Dedifferentiated amniotic fluid mesenchymal stem cell (primary cell): Measurements from ENCODE around the gene RDH5.
A peak's percentile ranks its signal among the peaks of the same experiment; 100 is the strongest.

Experiments
- DNase-seq: peaks from one replicate; pipeline ENCODE4 v3.0.0-alpha.2; 2016; ENCODE audit errors: extremely low spot score

RDH5 gene

GRCh38 chr12:55728186-55728938, 8.2 kb downstream of the RDH5 start:
- DNase-seq, result no peak

- DNase-seq, result peak; percentile 89
Observed at GRCh38 chr12:55728939-55729818, 9.0 kb downstream of the RDH5 start, which contains the start of gene CD63. TSS of gene CD63 (minus strand) at chr12:55729009. CDS start at chr12:55728341, 668 bp downstream.

GRCh38 chr12:55729819-55730818, 9.9 kb downstream of the RDH5 start:
- DNase-seq, result no peak

GRCh38 chr12:55732288-55732687, 12.1 kb downstream of the RDH5 start:
- no peak for DNase-seq

GRCh38 chr12:55733021-55733555, 12.9 kb downstream of the RDH5 start:
- no peak for DNase-seq

- no peak for DNase-seq
Observed at GRCh38 chr12:55733858-55734257, 13.7 kb downstream of the RDH5 start.

- no peak for DNase-seq
Observed at GRCh38 chr12:55734595-55734994, 14.4 kb downstream of the RDH5 start.

GRCh38 chr12:55736076-55736475, 15.9 kb downstream of the RDH5 start:
- DNase-seq, result no peak

GRCh38 chr12:55736780-55737580, 16.8 kb downstream of the RDH5 start:
- DNase-seq, result no peak

GRCh38 chr12:55737581-55738122, 17.5 kb downstream of the RDH5 start:
- no peak for DNase-seq

- DNase-seq, result peak; percentile 91
Observed at GRCh38 chr12:55738123-55739024, 18.2 kb downstream of the RDH5 start.

GRCh38 chr12:55739025-55739378, 18.8 kb downstream of the RDH5 start:
- no peak for DNase-seq

GRCh38 chr12:55741931-55742680, 21.9 kb downstream of the RDH5 start:
- no peak for DNase-seq

- peak; percentile 75 for DNase-seq
Observed at GRCh38 chr12:55742719-55743405, 22.7 kb downstream of the RDH5 start, which contains the start of gene GDF11. TSS of gene GDF11 (plus strand) at chr12:55743122. CDS start at chr12:55743317, 195 bp downstream.

GRCh38 chr12:55743406-55744339, 23.5 kb downstream of the RDH5 start:
- peak; percentile 51 for DNase-seq

GRCh38 chr12:55744340-55745030, 24.3 kb downstream of the RDH5 start:
- no peak for DNase-seq
